ENCODE measurements around the gene BEST4.

BEST4 gene

GRCh38 chr1:44829506-44830384 lies 41.8 kb upstream of the BEST4 start:
- H2AFZ ChIP-seq (ENCODE audit: low read depth, low read length): no peak overlapping the region
- no peak overlapping the region for H3K4me2 ChIP-seq (ENCODE audit: insufficient read depth, low read length)
- TF ChIP-seq CTCF (IDR thresholded peaks at IDR 0.05; ENCODE audit: borderline replicate concordance, extremely low read depth, low read length, poor library complexity, severe bottlenecking) (no peak), EZH2 (IDR thresholded peaks at IDR 0.05; ENCODE audit: borderline replicate concordance, low read depth, low read length, severe bottlenecking) (no peak)
- H3K4me1 ChIP-seq (ENCODE audit: insufficient read depth, low read length): no peaks in the 10 kb centered on the region
- ATAC-seq (ENCODE audit: insufficient read depth, low read depth) (no peak), DNase-seq (no peak)
- no peak overlapping the region for H3K27ac ChIP-seq (ENCODE audit: low read length)
- H4K20me1 ChIP-seq (ENCODE audit: insufficient read depth, low read length): no peaks in the 10 kb centered on the region
- H3K79me2 ChIP-seq (ENCODE audit: insufficient read depth, low read length): no peaks in the 10 kb centered on the region
- no peak overlapping the region for H3K9ac ChIP-seq (ENCODE audit: low read depth, low read length)
- H3K27me3 ChIP-seq (ENCODE audit: insufficient read depth, low read length, poor library complexity): no peaks in the 10 kb centered on the region
- H3K36me3 ChIP-seq (ENCODE audit: insufficient read depth, low read length): no peaks in the 10 kb centered on the region
- no peak overlapping the region for H3K4me3 ChIP-seq (ENCODE audit: low read depth in 1 of 2, low read length in 2 of 2)
- H3K9me3 ChIP-seq (ENCODE audit: insufficient read depth, low read length, severe bottlenecking): no peaks in the 10 kb centered on the region

- H4K20me1 ChIP-seq (ENCODE audit: insufficient read depth, low read length): no peaks in the 10 kb centered on the region
- no peak overlapping the region for H2AFZ ChIP-seq (ENCODE audit: low read depth, low read length)
- H3K9me3 ChIP-seq (ENCODE audit: insufficient read depth, low read length, severe bottlenecking): no peaks in the 10 kb centered on the region
- DNase-seq (no peak), ATAC-seq (ENCODE audit: insufficient read depth, low read depth) (no peak)
- no peak overlapping the region for H3K4me2 ChIP-seq (ENCODE audit: insufficient read depth, low read length)
- no peaks in the 10 kb centered on the region for H3K27me3 ChIP-seq (ENCODE audit: insufficient read depth, low read length, poor library complexity)
- no peaks in the 10 kb centered on the region for H3K79me2 ChIP-seq (ENCODE audit: insufficient read depth, low read length)
- no peak overlapping the region for H3K27ac ChIP-seq (ENCODE audit: low read length)
- no peaks in the 10 kb centered on the region for H3K4me1 ChIP-seq (ENCODE audit: insufficient read depth, low read length)
- H3K9ac ChIP-seq (ENCODE audit: low read depth, low read length): no peak overlapping the region
- H3K36me3 ChIP-seq (ENCODE audit: insufficient read depth, low read length): no peaks in the 10 kb centered on the region
- no peak overlapping the region for H3K4me3 ChIP-seq (ENCODE audit: low read depth in 1 of 2, low read length in 2 of 2)
- TF ChIP-seq EZH2 (IDR thresholded peaks at IDR 0.05; ENCODE audit: borderline replicate concordance, low read depth, low read length, severe bottlenecking): no peak
- no peak for TF ChIP-seq CTCF (IDR thresholded peaks at IDR 0.05; ENCODE audit: borderline replicate concordance, extremely low read depth, low read length, poor library complexity, severe bottlenecking)
Measured at GRCh38 chr1:44828841-44829440, 41.0 kb upstream of the BEST4 start.

GRCh38 chr1:44828003-44828651 lies 40.2 kb upstream of the BEST4 start:
- Histone ChIP-seq H3K9ac (ENCODE audit: low read depth, low read length) (no peak overlapping the region), H3K4me1 (ENCODE audit: insufficient read depth, low read length) (no peaks in the 10 kb centered on the region), H3K79me2 (ENCODE audit: insufficient read depth, low read length) (no peaks in the 10 kb centered on the region), H3K27me3 (ENCODE audit: insufficient read depth, low read length, poor library complexity) (no peaks in the 10 kb centered on the region), H2AFZ (ENCODE audit: low read depth, low read length) (no peak overlapping the region), H3K4me2 (ENCODE audit: insufficient read depth, low read length) (no peak overlapping the region), H3K9me3 (ENCODE audit: insufficient read depth, low read length, severe bottlenecking) (no peaks in the 10 kb centered on the region), H3K4me3 (ENCODE audit: low read depth in 1 of 2, low read length in 2 of 2) (no peak overlapping the region), H4K20me1 (ENCODE audit: insufficient read depth, low read length) (no peaks in the 10 kb centered on the region), H3K27ac (ENCODE audit: low read length) (no peak overlapping the region), H3K36me3 (ENCODE audit: insufficient read depth, low read length) (no peaks in the 10 kb centered on the region)
- no peak for ATAC-seq (ENCODE audit: insufficient read depth, low read depth)
- no peak for DNase-seq
- TF ChIP-seq EZH2 (IDR thresholded peaks at IDR 0.05; ENCODE audit: borderline replicate concordance, low read depth, low read length, severe bottlenecking): no peak
- TF ChIP-seq CTCF (IDR thresholded peaks at IDR 0.05; ENCODE audit: borderline replicate concordance, extremely low read depth, low read length, poor library complexity, severe bottlenecking): no peak

Data from DND-41 (cell line).